GM12873 (cell line): Measurements from ENCODE around the gene CNGA3.

Experiments
- CTCF ChIP-seq: IDR thresholded peaks from 2 replicates; pipeline ENCODE4 v1.5.1; 2012; ENCODE audit warnings: low read depth, mild to moderate bottlenecking, moderate library complexity, low read length, control low read depth; ENCODE audit not compliant: insufficient read depth; ENCODE audit errors: missing control alignments

The CNGA3 gene

GRCh38 chr2:98333922-98334321 is 12.3 kb upstream of the CNGA3 start:
- no peak for TF ChIP-seq CTCF

GRCh38 chr2:98334439-98335078 is 11.7 kb upstream of the CNGA3 start:
- no peak for TF ChIP-seq CTCF

DNA sequence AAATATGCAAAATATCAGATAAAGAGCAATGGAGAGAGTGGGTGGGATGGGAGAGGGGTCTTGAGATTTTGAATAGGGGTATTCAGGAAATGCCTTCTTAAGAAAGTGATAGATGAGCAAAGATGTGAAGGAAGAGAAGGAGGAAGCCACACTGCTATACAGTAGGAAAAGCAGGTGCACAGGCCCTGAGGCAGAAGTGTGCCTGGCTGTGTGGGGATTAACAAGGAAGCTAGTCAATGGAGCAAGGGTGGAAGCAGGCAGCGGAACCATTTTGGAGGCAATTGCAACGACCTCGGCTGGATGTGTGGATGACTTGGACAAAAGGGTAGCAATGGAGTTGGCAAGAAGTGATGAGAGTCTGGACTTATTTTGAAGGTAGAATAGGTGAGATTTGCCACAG is 11.0 kb upstream of the CNGA3 start:
- no peak for TF ChIP-seq CTCF

DNA sequence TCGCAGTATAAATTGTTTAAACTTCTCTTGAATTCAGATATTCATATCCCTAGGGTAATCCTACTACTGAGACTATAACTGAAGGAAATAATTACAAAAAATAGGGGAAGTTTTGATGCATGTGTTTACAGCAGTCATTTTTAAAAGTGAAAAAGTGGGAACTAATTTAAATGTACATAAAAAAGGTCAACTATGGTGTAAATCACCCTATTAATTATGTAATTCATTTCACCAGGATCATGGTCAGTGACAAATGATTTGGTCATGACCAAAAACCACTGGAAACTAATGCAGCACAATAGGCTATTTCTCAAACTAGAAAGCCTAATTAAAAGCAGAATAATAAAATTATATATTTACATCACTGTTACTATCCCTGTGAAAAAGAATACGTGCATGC is 5.0 kb upstream of the CNGA3 start:
- no peak for TF ChIP-seq CTCF

DNA sequence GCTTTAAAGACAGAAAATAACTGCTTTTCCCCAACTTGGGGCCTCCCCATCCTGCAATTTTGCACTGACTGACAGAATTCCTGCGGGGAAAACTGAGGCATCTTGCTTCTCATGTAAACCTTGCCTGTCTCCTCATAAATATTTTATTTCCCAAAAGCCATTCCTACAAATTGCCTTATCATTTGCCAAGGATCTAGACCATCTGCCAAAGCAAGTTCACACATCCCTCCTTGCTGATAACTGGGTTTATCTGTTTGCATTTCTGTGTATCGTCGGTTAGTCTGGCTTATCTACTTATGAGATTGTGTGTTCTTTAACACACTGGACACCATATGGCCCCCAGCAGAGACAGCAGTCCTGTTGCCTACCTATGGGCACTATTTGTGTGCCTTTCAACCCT is 3.0 kb upstream of the CNGA3 start:
- no peak for TF ChIP-seq CTCF

- TF ChIP-seq CTCF: no peak
Observed at GRCh38 chr2:98347298-98348065, 1.2 kb downstream of the CNGA3 start.

GRCh38 chr2:98348066-98348561 is 1.9 kb downstream of the CNGA3 start:
- TF ChIP-seq CTCF: no peak
